ENCODE data around the gene GAS2L3.

DNA sequence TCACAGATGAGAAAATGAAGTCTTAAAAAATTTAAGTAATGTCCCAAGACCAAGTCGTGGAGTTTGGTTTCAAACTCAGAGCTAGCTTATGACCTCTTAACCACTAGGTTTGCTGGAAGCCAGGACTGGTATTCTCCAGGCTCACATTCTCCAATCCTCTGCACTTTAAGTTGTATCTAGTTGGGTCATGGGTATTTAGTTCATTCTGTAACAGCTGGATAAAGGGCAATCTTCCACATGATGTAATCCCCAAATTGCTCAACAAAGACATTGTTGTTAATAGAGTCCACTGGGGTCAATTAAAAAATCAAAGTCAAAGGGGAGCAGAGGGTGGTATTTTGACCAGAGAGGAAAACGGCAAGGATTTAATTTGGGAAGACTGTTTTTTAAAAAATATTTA is 17.8 kb upstream of the GAS2L3 start:
- TF ChIP-seq, protein P1, sequence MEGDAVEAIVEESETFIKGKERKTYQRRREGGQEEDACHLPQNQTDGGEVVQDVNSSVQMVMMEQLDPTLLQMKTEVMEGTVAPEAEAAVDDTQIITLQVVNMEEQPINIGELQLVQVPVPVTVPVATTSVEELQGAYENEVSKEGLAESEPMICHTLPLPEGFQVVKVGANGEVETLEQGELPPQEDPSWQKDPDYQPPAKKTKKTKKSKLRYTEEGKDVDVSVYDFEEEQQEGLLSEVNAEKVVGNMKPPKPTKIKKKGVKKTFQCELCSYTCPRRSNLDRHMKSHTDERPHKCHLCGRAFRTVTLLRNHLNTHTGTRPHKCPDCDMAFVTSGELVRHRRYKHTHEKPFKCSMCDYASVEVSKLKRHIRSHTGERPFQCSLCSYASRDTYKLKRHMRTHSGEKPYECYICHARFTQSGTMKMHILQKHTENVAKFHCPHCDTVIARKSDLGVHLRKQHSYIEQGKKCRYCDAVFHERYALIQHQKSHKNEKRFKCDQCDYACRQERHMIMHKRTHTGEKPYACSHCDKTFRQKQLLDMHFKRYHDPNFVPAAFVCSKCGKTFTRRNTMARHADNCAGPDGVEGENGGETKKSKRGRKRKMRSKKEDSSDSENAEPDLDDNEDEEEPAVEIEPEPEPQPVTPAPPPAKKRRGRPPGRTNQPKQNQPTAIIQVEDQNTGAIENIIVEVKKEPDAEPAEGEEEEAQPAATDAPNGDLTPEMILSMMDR (IDR thresholded peaks at IDR 0.05; ENCODE audit: borderline replicate concordance, extremely low read depth, low read length, poor library complexity, severe bottlenecking) = no peak
- no peak for TF ChIP-seq EZH2 (IDR thresholded peaks at IDR 0.05; ENCODE audit: borderline replicate concordance, low read depth, low read length, severe bottlenecking)

Measured in DND-41 (cell line).